Adrenal gland (tissue), 12 donors: ENCODE measurements around the gene RAD17. TPM values are rescaled to one million over a fixed set of nuclear protein-coding genes. Genes with fewer than 3 reads are reported as not detected.

Experiments used
- DNase-seq, 7 donors: peaks; one replicate each; pipeline ENCODE4 v3.0.0-alpha.2; 2019 to 2020
- H3K27ac ChIP-seq, 5 donors: fragments of 200-600 bp; sonication (generic) in 4 of 5; 1 replicate in 3 of 5; 2 replicates in 2 of 5; pipeline versions ENCODE4 v1.5.1 to v1.8.0; 2016 to 2020; ENCODE audit warnings: mild to moderate bottlenecking in 1 of 5
- H3K27me3 ChIP-seq: fragments of 200-600 bp; 2 replicates; pipeline ENCODE4 v1.8.0; 2021
- H3K36me3 ChIP-seq, 2 donors: fragments of 200-600 bp; replicated peaks in 1 of 2; 1 replicate in 1 of 2; 2 replicates in 1 of 2; pipeline versions ENCODE4 v1.5.1 to v1.8.0; 2018 to 2022
- H3K4me1 ChIP-seq, 2 donors: fragments of 200-600 bp; replicated peaks in 1 of 2; 1 replicate in 1 of 2; 2 replicates in 1 of 2; pipeline versions ENCODE4 v1.5.1 to v1.8.0; 2018 to 2021
- H3K4me3 ChIP-seq, 4 donors: fragments of 200-600 bp; sonication (generic) in 3 of 4; one replicate each; pipeline ENCODE4 v1.5.1; 2016 to 2018
- H3K9me3 ChIP-seq, 3 donors: fragments of 200-600 bp; sonication (generic) in 1 of 3; replicated peaks in 1 of 3; 1 replicate in 2 of 3; 2 replicates in 1 of 3; pipeline versions ENCODE4 v1.5.1 to v1.8.0; 2016 to 2021
- POLR2A ChIP-seq, 2 donors: fragments of 450-650 bp; IDR thresholded peaks; one replicate each; pipeline ENCODE4 v1.6.1; 2017; ENCODE audit warnings: antibody characterized with exemption in 2 of 2, mild to moderate bottlenecking in 2 of 2, moderate library complexity in 1 of 2
- WGBS, 4 donors: extraction: QIAGEN DNeasy Blood & Tissue Kit in 2 of 4; methylation state at CpG; one replicate each; pipeline versions ENCODE4 v1.1.5 to v1.1.7; 2013 to 2017; 5-methylcytosine and 5-hydroxymethylcytosine counted together
- intact Hi-C, 2 donors: fragments of 100-400 bp; cut with DNase I; formaldehyde crosslinking; loops; one replicate each; pipeline versions ENCODE4 v1.14.1 to v1.15.0; 2022 to 2023
- polyA plus RNA-seq, 3 donors: library from polyadenylated mRNA; stranded (reverse); fragments of 200-250 nt in 2 of 3; fragments of 350-450 nt in 1 of 3; fragmentation: Illumina TruSeq in 1 of 3; extraction: RNeasy Lipid Tissue Mini Kit (QIAGEN cat#74804) in 1 of 3; gene quantifications; one replicate each; pipeline ENCODE4 v1.2.3, GENCODE V29; 2013 to 2014
- total RNA-seq, 9 donors: library from RNA; depleted of rRNA in 4 of 9; stranded (reverse); fragments of >200 nt in 4 of 9; fragments of 120-200 nt in 1 of 9; fragmentation: NEBNext Ultra II Directional in 1 of 9; extraction: Animal tissue kit (Norgen Biotek cat#: 25700) in 1 of 9; gene quantifications; one replicate each; pipeline versions ENCODE4 v1.1.0 to v1.2.4, GENCODE V29; 2013 to 2023
- TF ChIP-seq, protein P1 (sequence below), 6 experiments: fragments of 450-650 bp in 4 of 6; fragments of 200-600 bp in 2 of 6; sonication (generic) in 1 of 6; IDR thresholded peaks; 1 replicate in 5 of 6; 2 replicates in 1 of 6; pipeline versions ENCODE4 v1.5.1 to v1.8.0; 2016 to 2021; ENCODE audit warnings: antibody characterized with exemption in 6 of 6, mild to moderate bottlenecking in 2 of 6, moderate library complexity in 1 of 6
- donor health status: healthy with polysubstance abuse.
- donor health status: Bipolar disorder and iron deficiency.
- donor health status: DM: yes; HTN: yes; CAD: no.
- donor health status: DM: no; HTN: no; CAD: no.
- donor health status: DM: no; HTN: no; CAD: no.
- donor health status: DM: yes; HTN: yes; CAD: no.

Gene RAD17
- total and polyA plus RNA-seq, 12 donors = 10.4 to 33.6 (median 20.6) TPM

DNA sequence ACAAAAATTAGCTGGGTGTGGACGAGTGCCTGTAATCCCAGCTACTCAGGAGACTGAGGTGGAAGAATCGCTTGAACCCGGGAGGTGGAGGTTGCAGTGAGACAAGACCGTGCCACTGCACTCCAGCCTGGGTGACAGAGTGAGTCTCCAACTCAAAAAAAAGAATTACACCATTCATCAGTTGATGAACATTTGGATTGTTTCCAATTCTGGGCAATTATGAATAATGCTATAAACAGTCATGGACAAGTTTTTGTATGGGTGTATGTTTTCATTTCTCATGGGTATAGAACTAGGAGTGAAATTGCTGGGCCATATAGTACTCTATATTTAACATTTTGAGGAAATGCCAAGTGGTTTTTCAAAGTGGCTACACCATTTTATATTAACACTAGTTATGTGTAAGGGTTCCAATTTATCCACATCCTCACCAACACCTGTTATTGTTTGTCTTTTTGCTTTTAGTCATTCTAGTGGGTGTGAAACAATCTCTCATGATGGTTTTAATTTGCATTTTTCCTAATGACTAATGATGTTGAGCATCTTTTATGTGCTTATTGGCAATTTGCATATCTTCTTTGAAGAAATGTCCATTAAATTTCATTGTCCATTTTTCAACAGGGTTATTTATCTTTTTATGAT, 28.0 kb upstream of the RAD17 start:
- H3K36me3 ChIP-seq = no peaks in the 10 kb centered on the region
- no peak overlapping the region for H3K4me3 ChIP-seq
- no peaks in the 10 kb centered on the region for H3K9me3 ChIP-seq
- no peak for DNase-seq
- TF ChIP-seq, protein P1, sequence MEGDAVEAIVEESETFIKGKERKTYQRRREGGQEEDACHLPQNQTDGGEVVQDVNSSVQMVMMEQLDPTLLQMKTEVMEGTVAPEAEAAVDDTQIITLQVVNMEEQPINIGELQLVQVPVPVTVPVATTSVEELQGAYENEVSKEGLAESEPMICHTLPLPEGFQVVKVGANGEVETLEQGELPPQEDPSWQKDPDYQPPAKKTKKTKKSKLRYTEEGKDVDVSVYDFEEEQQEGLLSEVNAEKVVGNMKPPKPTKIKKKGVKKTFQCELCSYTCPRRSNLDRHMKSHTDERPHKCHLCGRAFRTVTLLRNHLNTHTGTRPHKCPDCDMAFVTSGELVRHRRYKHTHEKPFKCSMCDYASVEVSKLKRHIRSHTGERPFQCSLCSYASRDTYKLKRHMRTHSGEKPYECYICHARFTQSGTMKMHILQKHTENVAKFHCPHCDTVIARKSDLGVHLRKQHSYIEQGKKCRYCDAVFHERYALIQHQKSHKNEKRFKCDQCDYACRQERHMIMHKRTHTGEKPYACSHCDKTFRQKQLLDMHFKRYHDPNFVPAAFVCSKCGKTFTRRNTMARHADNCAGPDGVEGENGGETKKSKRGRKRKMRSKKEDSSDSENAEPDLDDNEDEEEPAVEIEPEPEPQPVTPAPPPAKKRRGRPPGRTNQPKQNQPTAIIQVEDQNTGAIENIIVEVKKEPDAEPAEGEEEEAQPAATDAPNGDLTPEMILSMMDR (IDR thresholded peaks at IDR 0.05) = no peak
- no peak for TF ChIP-seq POLR2A (IDR thresholded peaks at IDR 0.05)
- H3K27me3 ChIP-seq = no peaks in the 10 kb centered on the region
- 84 to 96% (median 87%) methylated on average over 4 of the region's 4 CpGs for WGBS, 4 donors
- intact Hi-C loops = no loop called here
- no peak overlapping the region for H3K27ac ChIP-seq
- no peaks in the 10 kb centered on the region for H3K4me1 ChIP-seq

DNA sequence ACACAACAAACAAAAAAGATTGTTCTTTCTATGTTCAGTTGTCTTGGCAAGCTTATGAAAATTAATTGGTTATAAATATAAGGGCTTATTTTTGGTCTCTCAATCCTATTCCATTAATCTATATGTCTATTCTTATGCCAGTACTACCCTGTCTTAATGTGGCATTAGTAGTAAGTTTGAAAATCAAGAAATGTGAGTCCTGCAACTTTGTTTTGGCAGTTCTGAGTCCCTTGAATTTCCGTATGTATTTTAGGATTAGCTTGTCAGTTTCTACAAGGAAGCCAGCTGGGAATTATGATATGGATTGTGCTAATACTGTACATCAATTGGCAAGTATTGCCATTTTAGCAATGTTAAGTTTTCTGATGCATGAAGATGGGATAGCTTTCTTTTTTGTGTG, 26.5 kb upstream of the RAD17 start:
- TF ChIP-seq POLR2A (IDR thresholded peaks at IDR 0.05) = no peak
- TF ChIP-seq, protein P1 (IDR thresholded peaks at IDR 0.05) = no peak
- no peak overlapping the region for H3K4me3 ChIP-seq
- intact Hi-C loops = no loop called here
- no peak for DNase-seq
- no peaks in the 10 kb centered on the region for H3K9me3 ChIP-seq
- no peaks in the 10 kb centered on the region for H3K4me1 ChIP-seq
- H3K27ac ChIP-seq = no peak overlapping the region
- H3K27me3 ChIP-seq = no peaks in the 10 kb centered on the region
- WGBS, 4 donors = 67 to 80% (median 72%) methylated on average over 1 of the region's 1 CpG
- no peaks in the 10 kb centered on the region for H3K36me3 ChIP-seq

DNA sequence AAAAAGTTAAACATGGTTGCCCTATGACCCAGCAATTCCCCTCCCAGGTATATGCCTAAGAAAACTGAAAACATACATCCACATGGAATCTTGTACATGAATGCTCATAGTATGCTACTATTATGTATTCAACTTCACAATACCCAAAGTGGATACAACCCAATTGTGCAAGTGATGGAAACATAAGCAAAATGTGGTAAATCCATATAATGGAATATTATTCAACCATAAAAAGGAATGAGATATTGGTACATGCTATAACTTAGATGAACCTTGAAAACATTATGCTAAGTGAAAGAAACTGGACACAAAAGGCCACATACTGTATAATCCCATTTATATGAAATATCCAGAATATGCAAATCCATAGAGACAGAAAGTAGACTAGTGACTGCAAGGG, 19.0 kb upstream of the RAD17 start:
- DNase-seq = no peak
- Histone ChIP-seq H3K4me1 (no peaks in the 10 kb centered on the region), H3K36me3 (peaks cover 0 to 29% of the 10 kb centered on the region in 2 donors), H3K27me3 (no peaks in the 10 kb centered on the region), H3K27ac (no peak overlapping the region), H3K9me3 (no peaks in the 10 kb centered on the region), H3K4me3 (no peak overlapping the region)
- no peak for TF ChIP-seq POLR2A (IDR thresholded peaks at IDR 0.05)
- intact Hi-C loops = no loop called here

DNA sequence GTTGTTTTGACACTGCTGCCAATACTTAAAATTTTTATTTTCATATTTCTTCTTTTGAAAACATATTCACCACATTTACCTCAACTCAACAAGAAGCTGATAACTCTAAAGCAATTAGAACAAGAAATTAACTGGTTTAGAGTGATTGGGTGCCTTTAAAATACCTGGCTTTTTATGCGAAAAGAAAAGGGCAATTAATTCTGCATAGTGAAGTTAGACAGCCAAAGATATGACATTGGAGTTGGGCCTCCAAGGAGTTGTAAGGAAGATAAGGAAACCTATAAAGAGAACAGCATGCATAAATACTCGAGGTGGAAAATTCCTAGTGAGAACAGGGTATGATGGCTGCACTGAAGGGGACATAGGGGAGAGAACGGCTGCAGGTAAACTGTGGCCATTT, 9.9 kb upstream of the RAD17 start:
- no peak overlapping the region for H3K27ac ChIP-seq
- no peaks in the 10 kb centered on the region for H3K27me3 ChIP-seq
- TF ChIP-seq, protein P1 (IDR thresholded peaks at IDR 0.05) = no peak
- TF ChIP-seq POLR2A (IDR thresholded peaks at IDR 0.05) = no peak
- peaks cover 0 to under 1% of the 10 kb centered on the region in 2 donors for H3K4me1 ChIP-seq
- 57 to 68% (median 61%) methylated on average over 3 of the region's 3 CpGs for WGBS, 4 donors
- intact Hi-C loops = loop anchor here in 1 of 2 donors (10.0 kb wide), 1 partner anchor 265 kb away; the partner anchor contains the start of gene SLC30A5
- H3K4me3 ChIP-seq = no peak overlapping the region
- DNase-seq = no peak
- no peaks in the 10 kb centered on the region for H3K9me3 ChIP-seq
- H3K36me3 ChIP-seq = peaks cover 0 to 4% of the 10 kb centered on the region in 2 donors

DNA sequence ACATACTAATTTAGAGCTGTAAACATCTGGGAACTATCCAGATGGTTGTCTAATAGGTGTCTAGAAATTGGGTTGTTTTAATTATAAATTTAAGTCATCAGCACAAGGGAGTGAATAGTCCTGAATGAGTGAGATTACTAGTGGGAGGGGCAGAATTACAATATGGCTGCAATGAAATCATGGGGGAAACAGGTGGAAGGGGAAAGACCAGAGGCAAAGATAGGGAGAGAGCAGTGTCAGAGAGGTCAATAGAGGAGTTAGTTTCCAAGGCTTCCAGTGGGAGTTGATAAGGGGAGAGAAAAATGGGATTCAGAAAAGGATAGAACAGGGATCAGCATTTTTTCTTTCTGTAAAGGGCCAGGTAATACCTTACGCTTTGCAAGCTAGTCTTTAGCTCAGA, 9.2 kb upstream of the RAD17 start:
- peaks cover 0 to 4% of the 10 kb centered on the region in 2 donors for H3K4me1 ChIP-seq
- H3K27me3 ChIP-seq = no peaks in the 10 kb centered on the region
- no peak overlapping the region for H3K4me3 ChIP-seq
- no peaks in the 10 kb centered on the region for H3K9me3 ChIP-seq
- DNase-seq = no peak
- TF ChIP-seq, protein P1 (IDR thresholded peaks at IDR 0.05) = no peak
- no peak for TF ChIP-seq POLR2A (IDR thresholded peaks at IDR 0.05)
- intact Hi-C loops = loop anchor here in 1 of 2 donors (10.0 kb wide), 1 partner anchor 266 kb away; the partner anchor contains the start of gene SLC30A5
- no peak overlapping the region for H3K27ac ChIP-seq
- peaks cover 0 to 7% of the 10 kb centered on the region in 2 donors for H3K36me3 ChIP-seq
- WGBS, 4 donors = 88 to 100% (median 97%) methylated on average over 1 of the region's 1 CpG
